ENCODE measurements around the gene TRPM1.

The TRPM1 gene

GRCh38 chr15:31050953-31051352 lies 50.6 kb downstream of the TRPM1 start:
- TF ChIP-seq CTCF (IDR thresholded peaks at IDR 0.05), result no peak

GRCh38 chr15:31049682-31050615 lies 51.6 kb downstream of the TRPM1 start:
- TF ChIP-seq CTCF (IDR thresholded peaks at IDR 0.05), result no peak

- no peak for TF ChIP-seq CTCF (IDR thresholded peaks at IDR 0.05)
These were observed 52.4 kb downstream of the TRPM1 start for GRCh38 chr15:31049111-31049510.

GRCh38 chr15:31047437-31047836 lies 54.1 kb downstream of the TRPM1 start:
- TF ChIP-seq CTCF (IDR thresholded peaks at IDR 0.05), result no peak

GRCh38 chr15:31046759-31047359 lies 54.7 kb downstream of the TRPM1 start:
- TF ChIP-seq CTCF (IDR thresholded peaks at IDR 0.05), result no peak

GRCh38 chr15:31045606-31046005 lies 55.9 kb downstream of the TRPM1 start:
- no peak for TF ChIP-seq CTCF (IDR thresholded peaks at IDR 0.05)

GRCh38 chr15:31042751-31043150 lies 58.8 kb downstream of the TRPM1 start:
- no peak for TF ChIP-seq CTCF (IDR thresholded peaks at IDR 0.05)
